ENCODE results near the gene ARHGAP27.

DNA sequence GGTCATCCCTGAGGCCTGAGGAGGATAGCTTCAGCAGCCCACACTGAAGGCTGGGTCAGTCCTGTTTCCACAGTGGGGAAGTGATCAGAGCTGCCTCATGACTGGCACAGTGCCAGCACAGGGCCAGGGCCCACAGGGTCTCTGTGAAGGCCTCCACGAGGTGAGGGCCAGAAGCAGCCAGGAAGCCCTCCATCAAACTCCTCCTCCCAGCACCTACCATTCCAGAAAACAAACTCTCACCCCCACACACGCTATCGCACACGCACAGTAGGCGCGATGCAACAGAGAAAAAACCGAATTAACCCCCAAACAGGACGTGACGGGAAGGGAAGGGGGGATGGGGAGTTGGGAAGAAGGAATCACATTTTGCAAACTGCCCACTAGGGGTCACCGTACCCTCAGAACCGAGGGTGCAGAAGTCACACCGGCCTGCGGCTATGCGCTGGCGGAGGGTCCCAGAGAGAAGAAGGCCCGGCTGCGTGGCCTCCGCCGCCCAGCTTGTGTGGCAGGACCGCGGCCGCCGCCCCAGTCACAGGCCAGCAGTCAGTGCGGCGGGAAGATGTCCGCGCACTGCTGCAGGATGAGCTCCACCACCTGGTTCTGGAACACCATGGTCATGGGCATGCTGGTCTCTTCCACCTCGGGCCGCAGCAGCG lies 37.6 kb downstream of the ARHGAP27 start:
- TF ChIP-seq, protein P1, sequence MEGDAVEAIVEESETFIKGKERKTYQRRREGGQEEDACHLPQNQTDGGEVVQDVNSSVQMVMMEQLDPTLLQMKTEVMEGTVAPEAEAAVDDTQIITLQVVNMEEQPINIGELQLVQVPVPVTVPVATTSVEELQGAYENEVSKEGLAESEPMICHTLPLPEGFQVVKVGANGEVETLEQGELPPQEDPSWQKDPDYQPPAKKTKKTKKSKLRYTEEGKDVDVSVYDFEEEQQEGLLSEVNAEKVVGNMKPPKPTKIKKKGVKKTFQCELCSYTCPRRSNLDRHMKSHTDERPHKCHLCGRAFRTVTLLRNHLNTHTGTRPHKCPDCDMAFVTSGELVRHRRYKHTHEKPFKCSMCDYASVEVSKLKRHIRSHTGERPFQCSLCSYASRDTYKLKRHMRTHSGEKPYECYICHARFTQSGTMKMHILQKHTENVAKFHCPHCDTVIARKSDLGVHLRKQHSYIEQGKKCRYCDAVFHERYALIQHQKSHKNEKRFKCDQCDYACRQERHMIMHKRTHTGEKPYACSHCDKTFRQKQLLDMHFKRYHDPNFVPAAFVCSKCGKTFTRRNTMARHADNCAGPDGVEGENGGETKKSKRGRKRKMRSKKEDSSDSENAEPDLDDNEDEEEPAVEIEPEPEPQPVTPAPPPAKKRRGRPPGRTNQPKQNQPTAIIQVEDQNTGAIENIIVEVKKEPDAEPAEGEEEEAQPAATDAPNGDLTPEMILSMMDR (IDR thresholded peaks at IDR 0.05; ENCODE audit: insufficient read depth, low read depth, low read length), result peak; percentile 66
- TF ChIP-seq EZH2 (IDR thresholded peaks at IDR 0.05; ENCODE audit: insufficient read depth, low read length), result no peak
